BE2C (cell line): Measurements from ENCODE around the gene DUSP22.
A peak's percentile ranks its signal among the peaks of the same experiment; 100 is the strongest.

ENCODE experiments used
- DNase-seq: peaks from one replicate; pipeline ENCODE4 v3.0.0-alpha.2; 2020
- H3K27me3 ChIP-seq: fragments of 250-450 bp; sonication (Bioruptor Pico); 2 replicates; pipeline ENCODE4 v1.5.1; 2020; ENCODE audit warnings: mild to moderate bottlenecking
- H3K36me3 ChIP-seq: fragments of 250-450 bp; sonication (Bioruptor Pico); 2 replicates; pipeline ENCODE4 v1.5.1; 2020; ENCODE audit warnings: mild to moderate bottlenecking
- H3K4me1 ChIP-seq: fragments of 250-450 bp; sonication (Bioruptor Pico); 2 replicates; pipeline ENCODE4 v1.5.1; 2020
- H3K4me3 ChIP-seq: 2 replicates; pipeline ENCODE4 v1.5.1; 2011; ENCODE audit warnings: low read depth, low read length
- H3K9me3 ChIP-seq: fragments of 250-450 bp; sonication (Bioruptor Pico); 2 replicates; pipeline ENCODE4 v1.5.1; 2020
- CTCF ChIP-seq: IDR thresholded peaks from 2 replicates; pipeline ENCODE4 v1.5.1; 2012; ENCODE audit warnings: mild to moderate bottlenecking, low read depth, low read length

The DUSP22 gene

GRCh38 chr6:287489-287860 is 4.8 kb upstream of the DUSP22 start:
- no peak for TF ChIP-seq CTCF
- Histone ChIP-seq H3K4me1 (no peaks in the 10 kb centered on the region), H3K36me3 (no peaks in the 10 kb centered on the region), H3K27me3 (peaks cover 10% of the 10 kb centered on the region), H3K4me3 (no peak overlapping the region), H3K9me3 (no peaks in the 10 kb centered on the region)
- no peak for DNase-seq

GRCh38 chr6:288866-289265 is 3.4 kb upstream of the DUSP22 start:
- Histone ChIP-seq H3K9me3 (no peaks in the 10 kb centered on the region), H3K36me3 (no peaks in the 10 kb centered on the region), H3K27me3 (peaks cover 16% of the 10 kb centered on the region), H3K4me1 (no peaks in the 10 kb centered on the region), H3K4me3 (no peak overlapping the region)
- no peak for DNase-seq
- no peak for TF ChIP-seq CTCF

- DNase-seq: no peak
- H3K4me3 ChIP-seq: no peak overlapping the region
- no peaks in the 10 kb centered on the region for H3K4me1 ChIP-seq
- TF ChIP-seq CTCF: no peak
- H3K36me3 ChIP-seq: no peaks in the 10 kb centered on the region
- H3K9me3 ChIP-seq: no peaks in the 10 kb centered on the region
- H3K27me3 ChIP-seq: peaks cover 17% of the 10 kb centered on the region
These were observed 2.0 kb upstream of the DUSP22 start for GRCh38 chr6:290111-290922.

- peak overlapping the region; percentile 63 for H3K4me3 ChIP-seq
- H3K36me3 ChIP-seq: no peaks in the 10 kb centered on the region
- DNase-seq: no peak
- H3K27me3 ChIP-seq: peaks cover 17% of the 10 kb centered on the region
- H3K9me3 ChIP-seq: no peaks in the 10 kb centered on the region
- TF ChIP-seq CTCF: no peak
- H3K4me1 ChIP-seq: no peaks in the 10 kb centered on the region
These were observed 1.0 kb upstream of the DUSP22 start for GRCh38 chr6:291204-291696.

GRCh38 chr6:292506-293192 is 362 bp downstream of the DUSP22 start:
- no peaks in the 10 kb centered on the region for H3K4me1 ChIP-seq
- no peak for TF ChIP-seq CTCF
- no peaks in the 10 kb centered on the region for H3K36me3 ChIP-seq
- peak overlapping the region; percentile 57 for H3K4me3 ChIP-seq
- no peak for DNase-seq
- peaks cover 17% of the 10 kb centered on the region for H3K27me3 ChIP-seq
- no peaks in the 10 kb centered on the region for H3K9me3 ChIP-seq
